Right forelimb (tissue), 1 donor: Measurements from ENCODE around the gene RPL26.
"Not testable (repeated sequence)": the region's sequence is repeated elsewhere in the genome, so short reads cannot be mapped to it uniquely, and the experiment has no call there.

Experiments
- DNase-seq: peaks from one replicate; pipeline ENCODE4 v3.0.0-alpha.2; 2018

Gene RPL26

GRCh38 chr17:8362651-8363332 lies 20.2 kb downstream of the RPL26 start:
- DNase-seq, result no peak

- no peak for DNase-seq
Observed at GRCh38 chr17:8360751-8361150, 22.2 kb downstream of the RPL26 start.

GRCh38 chr17:8360260-8360659 lies 22.7 kb downstream of the RPL26 start:
- no peak for DNase-seq

DNA sequence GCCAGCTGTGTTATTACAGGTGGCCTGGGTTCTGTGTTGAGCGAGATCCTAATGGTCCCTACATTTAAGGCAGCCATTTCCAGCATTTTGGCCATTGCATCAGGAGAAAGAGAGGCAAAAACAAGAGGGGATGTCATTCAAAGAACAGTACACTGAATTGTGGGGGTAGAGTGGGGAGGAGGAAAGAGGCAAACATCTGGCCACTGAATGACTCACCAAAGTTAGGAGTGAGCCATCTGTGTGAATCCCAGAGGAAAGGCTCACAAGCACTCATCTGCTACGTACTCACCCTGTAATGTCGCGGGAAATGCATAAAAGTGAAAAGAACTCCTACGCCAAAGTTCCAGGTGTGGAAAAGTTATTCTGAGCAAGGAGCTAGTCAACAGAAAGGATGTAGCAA lies 23.2 kb downstream of the RPL26 start:
- DNase-seq, result no peak

DNA sequence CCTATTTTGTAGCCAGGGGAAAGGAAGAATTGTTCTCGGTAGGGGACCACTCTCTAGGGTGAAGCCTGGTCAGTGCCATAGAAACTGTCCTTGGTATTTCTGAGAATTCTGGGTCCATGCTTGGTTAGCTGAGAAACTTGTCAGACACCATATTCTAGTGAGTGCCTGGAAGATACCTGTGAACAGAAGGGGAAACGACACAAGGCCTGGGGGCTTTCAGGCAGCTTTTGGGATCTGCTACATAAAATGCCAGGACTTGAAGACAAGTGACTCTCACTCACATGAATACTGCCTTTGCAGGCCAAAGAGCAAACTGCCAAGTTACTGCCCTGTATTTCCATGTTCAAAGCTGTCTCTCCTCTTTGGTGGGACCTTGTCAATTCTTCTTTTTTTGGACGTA lies 25.1 kb downstream of the RPL26 start:
- DNase-seq, result no peak

GRCh38 chr17:8354236-8354635 lies 28.8 kb downstream of the RPL26 start:
- no peak for DNase-seq

DNA sequence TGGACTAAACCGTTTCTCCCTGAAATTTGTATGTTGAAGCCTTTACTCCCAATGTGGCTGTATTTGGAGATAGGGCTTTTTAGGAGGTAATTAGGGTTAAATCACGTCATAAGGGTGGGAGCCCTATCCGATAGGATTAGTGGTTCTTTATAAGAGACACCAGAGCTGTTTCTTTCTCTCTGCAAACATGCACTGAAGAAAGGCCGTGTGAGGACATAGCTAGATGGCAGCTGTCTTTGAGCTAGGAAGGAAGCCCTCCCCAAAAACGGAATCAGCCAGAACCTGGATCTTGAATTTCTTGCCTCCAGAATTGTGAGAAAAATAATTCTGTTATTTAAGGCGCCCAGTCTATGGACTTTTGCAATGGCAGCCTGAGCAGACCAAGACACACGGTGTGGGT lies 29.3 kb downstream of the RPL26 start:
- DNase-seq, result no peak

DNA sequence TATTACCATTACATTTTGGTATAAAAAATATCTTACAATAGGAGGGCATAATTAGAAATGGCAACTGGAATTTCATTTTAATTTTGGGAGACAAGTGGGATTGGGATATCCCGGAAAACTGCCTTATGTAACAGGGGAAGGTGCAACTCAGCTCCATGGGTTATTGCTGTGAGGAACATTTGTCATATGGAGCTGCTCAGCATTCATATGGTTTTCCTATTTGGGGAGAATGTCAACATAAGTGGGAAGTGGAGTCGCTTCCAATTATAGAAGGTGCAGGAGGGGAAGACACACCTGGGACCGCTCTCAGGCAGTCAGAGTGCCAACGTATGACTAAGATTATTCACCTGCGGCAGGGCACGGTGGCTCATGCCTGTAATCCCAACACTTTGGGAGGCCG lies 32.7 kb downstream of the RPL26 start:
- no peak for DNase-seq

GRCh38 chr17:8347001-8347400 lies 36.0 kb downstream of the RPL26 start:
- not testable (repeated sequence) for DNase-seq

- no peak for DNase-seq
Observed at GRCh38 chr17:8345951-8346665, 36.9 kb downstream of the RPL26 start.

GRCh38 chr17:8345052-8345690 lies 37.8 kb downstream of the RPL26 start:
- DNase-seq, result no peak

GRCh38 chr17:8341456-8341855 lies 41.5 kb downstream of the RPL26 start:
- DNase-seq, result no peak

DNA sequence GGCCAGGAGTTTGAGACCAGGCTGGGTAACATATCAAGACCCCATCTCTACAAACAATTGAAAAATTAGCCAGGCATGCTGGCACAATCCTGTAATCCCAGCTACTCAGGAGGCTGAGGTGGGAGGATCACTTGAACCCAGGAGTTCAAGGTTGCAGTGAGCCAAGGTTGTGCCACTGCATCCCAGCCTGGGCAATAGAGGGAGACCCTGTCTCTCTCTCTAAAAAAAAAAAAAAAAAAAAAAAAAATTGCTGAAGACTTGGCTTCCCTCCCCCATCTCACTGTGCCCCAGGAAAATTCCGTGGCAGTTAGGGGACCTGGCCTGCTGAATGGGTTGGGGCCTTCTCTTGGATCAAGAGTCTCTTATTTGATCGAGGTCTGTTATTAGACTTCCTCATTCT lies 43.5 kb downstream of the RPL26 start, which contains the start of gene ODF4:
Gene ODF4, plus strand, starts transcription at position 301 of the 400 bp plus-strand sequence. CDS start 212 bp downstream, outside the sequence.
- DNase-seq, result no peak

- DNase-seq, result no peak
Observed at GRCh38 chr17:8338753-8339140, 44.2 kb downstream of the RPL26 start.

- DNase-seq, result no peak
Observed at GRCh38 chr17:8337802-8338752, 44.9 kb downstream of the RPL26 start.

DNA sequence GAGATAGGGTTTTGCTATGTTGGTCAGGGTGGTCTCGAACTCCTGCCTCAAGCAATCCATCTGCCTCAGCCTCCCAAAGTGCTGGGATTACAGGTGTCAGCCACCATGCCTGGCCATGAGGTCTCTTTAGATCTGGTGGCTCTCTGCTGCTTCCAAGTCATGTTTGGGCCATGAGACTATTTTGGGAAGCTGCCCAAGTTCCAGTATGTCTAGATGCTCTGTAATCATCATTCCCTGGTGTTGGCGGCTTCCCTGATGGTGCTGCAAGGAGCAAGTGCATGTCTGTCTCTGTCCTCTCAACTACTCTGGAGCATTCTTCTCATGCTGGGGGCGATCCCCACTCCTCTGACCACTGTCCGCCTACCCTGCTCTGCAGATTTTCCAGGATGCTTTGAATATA lies 49.7 kb downstream of the RPL26 start:
- no peak for DNase-seq

GRCh38 chr17:8332688-8333087 lies 50.3 kb downstream of the RPL26 start:
- DNase-seq, result no peak

DNA sequence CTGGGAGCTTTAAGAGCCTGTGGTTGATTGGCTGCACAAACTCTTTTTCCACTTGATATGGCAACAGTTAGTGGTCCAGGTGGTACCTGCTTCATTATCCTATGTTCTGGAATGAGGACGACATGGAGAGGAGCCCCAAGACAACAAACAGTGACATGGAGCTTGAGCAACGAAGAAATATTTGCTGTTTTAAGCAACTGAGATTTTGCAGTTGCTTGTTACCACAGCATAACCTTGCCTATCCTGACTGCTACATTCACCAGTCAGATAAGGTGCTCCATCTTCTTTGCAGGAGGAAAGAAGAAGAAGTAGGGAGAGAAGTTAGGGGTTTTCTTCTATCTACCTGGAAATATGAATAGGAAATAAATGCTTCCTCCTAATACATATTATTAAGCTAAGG lies 50.9 kb downstream of the RPL26 start:
- no peak for DNase-seq
